Hypothalamus (tissue), 51 donors: ENCODE results near the gene DAB1.

ENCODE experiments used
- DNase-seq, 51 donors: peaks; one replicate each; lab custom pipeline; 2025; lab: John Stamatoyannopoulos, UW

Gene DAB1

GRCh38 chr1:57281324-57281723, 142.5 kb downstream of the DAB1 start:
- no peak for DNase-seq

DNA sequence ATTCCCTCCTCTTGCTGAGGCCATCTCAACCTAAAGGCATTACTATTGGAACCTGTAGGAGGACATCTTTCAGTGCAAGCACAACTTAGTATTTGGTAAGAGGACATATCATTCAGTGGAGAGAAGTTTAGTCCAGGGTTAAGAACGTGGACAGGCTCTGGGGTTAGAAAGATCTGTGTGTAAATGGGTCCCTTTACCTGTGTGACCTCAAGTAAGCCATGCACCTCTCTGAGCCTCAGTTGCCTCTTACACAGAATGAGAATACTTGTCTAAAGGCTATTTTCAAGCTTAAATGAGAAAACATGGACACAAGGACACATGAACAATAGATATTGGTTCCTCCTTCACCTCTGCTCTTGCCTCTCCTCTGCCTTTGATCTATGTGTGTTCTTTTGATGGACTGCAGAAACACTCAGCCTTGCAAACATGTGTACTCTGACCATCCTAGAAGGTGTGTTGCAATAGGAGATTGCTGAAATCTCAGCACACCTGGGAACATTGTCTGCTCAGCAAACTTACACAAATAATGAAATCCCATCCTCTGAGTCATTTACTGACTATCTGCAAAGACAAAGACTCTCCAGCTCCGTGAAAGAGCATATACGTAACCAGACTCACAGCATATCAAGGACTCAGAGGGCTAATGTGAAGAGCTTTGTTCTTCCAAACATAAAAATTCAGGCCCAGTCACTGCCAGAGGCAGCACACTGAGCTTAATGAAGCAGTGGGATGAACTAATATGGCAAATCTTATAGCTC, 143.8 kb downstream of the DAB1 start:
- DNase-seq: no peak

GRCh38 chr1:57278558-57278957, 145.3 kb downstream of the DAB1 start:
- DNase-seq: no peak

DNA sequence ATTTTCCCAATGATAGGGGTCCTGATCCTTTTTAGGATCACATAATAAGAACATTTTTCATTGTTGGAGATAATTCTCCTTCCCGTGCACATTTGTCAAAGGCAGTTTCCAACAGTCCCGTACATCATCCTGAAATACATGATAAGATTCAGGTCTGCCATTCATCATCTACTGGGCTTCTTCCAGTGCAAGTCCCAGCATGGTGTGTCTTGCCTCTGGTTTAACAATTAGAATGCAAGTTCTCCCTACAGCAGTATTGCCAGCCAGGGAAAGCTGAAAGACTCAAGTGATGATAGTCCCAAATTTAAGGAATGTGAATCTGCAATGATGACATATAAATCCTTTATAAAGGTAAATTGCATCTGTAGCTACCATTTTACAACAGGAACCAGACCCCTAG, 146.2 kb downstream of the DAB1 start:
- no peak for DNase-seq

DNA sequence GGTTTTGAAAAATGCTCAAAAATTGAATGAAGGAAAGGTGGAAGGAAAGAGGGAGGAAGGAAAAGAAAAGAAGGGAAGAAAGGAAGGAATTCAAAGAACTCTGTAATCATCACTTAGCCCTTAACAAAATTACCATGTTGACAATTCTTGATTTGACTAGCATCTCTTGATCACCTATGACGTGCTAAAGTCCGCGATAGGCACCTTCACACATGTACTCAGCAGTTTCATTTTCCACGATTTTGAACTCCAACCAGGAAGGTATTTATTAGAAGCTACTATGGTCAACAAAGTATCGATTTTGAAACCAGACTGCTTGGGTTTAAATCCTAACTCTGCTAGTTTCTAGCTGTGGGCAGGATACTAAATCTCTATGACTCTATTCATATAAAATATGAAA, 146.9 kb downstream of the DAB1 start:
- DNase-seq: no peak

DNA sequence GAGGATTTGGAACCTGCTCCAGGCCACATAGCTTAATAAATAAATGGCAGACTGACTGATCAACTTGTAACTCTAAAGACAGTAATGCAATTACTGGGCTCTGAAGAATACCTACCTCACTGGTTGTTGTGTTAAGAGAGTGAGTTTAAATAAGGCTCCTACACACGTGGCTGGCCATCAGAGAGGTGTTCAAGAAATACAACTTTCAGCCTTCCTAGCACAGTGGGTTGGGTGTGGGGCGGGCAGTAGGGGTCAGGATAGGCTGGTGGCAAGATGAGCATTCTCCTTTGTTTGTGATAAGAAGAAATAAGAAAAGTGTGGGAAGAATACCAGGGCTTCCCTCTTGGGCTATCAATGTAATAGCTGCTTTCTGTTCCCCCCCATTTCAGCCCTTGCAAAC, 151.3 kb downstream of the DAB1 start:
- DNase-seq: no peak

DNA sequence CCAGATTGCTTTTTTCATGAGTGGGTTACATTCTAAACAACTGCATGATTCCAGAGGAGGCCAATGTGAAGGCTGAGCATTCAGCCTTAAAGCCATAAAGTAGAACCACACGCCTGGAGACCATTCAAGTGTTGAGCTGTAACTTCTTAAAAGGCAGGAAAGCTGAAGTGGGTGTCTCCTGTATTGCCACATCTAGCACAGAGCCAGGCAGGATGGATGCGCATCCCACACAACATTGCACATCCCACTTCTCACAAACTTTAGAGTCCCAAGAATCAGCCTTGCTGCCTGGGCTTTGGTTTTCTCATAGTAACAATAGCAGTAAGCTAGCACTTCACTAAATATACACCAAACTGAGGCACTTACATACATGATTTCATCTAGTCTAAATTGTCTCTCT, 151.7 kb downstream of the DAB1 start:
- peak in 1 of 51 donors; percentile 36 for DNase-seq

DNA sequence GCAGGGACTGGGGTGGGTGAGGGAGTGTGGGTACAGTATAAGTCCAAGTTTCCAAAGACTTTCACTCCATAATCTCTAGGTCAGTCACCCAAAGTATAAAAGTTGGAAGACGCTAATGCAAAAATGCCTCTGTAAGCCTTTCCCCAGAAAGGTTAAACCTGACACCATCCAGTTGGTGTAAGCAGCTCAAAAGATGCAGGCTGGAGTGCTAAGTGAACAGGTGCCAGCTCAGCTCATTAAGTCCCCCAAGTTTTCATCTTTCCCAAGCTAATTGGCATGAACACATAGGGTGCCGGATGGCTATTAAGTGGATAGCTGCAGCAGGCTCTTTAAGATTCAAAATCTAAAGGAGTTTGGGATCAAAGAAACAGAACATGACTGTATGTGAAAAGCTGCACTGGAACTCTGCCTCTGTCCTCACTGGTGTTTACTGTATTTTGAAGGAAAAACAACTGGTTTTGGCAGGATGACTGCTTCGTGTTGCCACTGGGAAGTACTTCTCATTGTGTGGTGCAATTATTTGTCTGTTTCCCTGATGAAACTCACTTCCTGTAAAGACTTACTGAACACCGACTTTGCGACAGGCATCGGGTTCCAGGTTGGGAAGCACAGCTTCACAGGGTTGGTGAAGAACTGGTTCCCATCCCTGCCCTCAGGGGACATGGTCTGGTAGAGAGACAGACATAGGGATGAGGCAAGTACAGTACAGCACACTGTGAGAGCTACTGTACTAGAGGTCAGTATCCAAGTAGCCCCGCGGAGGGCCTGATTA, 152.7 kb downstream of the DAB1 start:
- no peak for DNase-seq

DNA sequence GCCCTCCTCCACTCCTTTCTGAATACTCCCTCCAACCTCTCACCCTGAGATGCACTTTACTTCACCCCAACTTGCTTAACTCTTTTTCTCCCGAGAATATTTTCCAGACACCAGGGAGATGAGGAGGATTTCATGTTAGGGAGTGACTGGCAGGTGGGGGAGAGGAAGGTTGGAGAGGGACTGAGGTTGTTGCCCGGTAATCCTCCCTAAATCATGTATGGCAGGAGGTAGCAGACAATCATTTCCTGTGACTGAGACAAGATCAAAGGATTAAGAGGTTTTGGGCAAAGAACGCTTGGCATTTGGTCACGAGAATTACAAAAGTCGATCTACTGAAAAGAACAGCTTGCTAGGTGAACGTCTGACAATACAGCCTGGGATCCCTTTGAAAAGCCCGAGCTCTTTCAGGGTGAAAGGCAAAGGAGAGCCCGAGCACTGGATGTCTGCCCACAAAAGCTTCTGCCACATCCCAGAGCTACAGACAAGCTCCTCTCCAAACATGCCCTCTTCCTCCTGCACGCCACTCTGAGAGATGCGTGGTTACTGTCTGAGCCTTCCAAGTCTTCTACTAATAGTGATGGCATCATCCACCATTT, 154.1 kb downstream of the DAB1 start:
- no peak for DNase-seq

DNA sequence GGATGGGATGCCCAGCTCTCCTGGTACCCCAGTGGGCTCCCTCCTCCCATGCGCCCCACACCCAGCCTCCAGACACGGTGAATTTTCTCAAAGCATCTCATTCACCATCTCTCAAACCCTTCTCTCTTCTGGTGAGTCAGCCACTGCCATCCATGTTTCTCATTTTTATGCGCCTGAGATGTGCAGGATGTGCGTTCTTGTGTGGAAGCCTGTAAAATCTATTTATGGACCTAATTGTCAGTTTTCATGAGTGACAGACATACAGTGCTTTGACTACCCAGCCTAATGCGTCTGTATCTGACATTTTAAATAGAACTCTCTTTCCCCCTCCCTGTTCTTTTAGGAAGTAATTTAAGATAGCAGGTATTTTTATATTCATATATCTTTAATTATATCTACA, 158.8 kb downstream of the DAB1 start:
- DNase-seq: no peak

GRCh38 chr1:57262472-57262871, 161.4 kb downstream of the DAB1 start:
- DNase-seq: no peak

DNA sequence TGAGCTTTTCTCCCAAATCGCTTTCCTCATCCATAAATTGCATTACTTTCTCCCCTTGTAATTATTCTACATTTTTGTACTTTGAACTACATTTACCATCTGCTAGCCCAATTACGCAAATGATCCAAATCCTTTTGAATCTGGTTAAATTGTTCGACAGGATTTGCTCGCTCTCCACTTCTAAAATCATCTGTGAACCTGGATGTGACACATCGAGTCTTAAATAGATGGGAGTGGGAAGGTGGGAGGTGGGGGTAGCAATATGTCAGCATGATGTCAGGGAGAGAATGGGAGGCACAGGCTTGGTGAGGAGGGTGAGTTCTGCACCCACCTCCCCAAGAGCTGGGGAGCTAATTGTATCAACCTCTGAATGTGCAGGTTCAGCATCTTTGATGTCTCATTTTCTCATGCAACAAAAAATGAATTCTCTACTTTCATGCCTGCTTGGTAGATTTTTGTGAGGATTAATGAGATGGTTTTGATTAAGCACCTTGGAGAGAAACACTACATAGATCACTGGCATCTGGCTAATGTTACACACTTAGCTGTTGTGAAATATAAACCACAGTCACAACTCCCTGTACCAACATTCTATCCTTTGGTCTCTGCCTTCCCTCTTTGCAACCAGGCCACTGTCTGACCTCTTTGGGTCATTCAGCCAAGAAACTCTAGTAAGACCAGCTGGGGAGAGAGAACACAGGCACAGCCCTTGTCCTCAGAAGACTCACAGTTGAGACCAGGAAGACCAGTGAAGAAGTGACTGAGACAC, 165.1 kb downstream of the DAB1 start:
- DNase-seq: peak in 1 of 51 donors; percentile 15

DNA sequence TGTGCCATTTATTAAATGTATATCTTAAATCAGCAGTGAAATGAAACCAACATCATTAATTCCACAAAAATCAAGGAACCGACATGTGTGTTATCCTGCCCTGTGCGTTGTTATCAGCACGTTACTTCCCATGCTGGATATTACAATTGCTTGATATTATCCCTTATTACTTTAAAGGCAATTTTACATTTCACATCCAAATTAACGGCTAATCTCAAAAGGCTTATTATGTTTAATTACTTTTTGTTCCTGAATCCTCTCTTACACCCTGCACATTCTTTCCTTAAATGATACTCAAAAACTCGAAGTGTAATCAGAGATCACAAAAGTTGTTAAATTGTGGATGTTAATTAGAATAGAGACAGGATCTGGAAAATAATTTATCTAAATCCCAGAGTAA, 167.9 kb downstream of the DAB1 start:
- DNase-seq: no peak

DNA sequence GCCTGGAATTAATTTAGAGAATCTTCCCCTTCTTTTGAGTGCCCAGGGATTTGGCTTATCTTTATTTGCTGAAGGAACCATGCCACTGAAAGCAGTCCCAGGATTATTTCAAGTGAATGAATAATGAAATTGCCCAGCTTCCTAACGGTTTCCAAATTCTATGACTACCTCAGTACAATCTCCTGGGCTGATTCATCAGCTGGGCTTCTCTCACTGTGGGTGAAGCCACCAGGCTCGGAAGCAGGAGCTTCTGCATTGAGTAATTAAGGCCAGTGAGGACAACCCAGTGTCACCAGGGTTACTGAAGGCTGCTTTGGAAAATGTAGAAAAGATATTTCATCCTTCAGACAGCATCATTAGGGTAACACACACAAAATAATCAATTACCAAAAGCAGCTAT, 169.8 kb downstream of the DAB1 start:
- peak in 4 of 51 donors; percentile 6 to 19 (median 14) for DNase-seq

GRCh38 chr1:57252597-57253294, 171.1 kb downstream of the DAB1 start:
- DNase-seq: no peak

- no peak for DNase-seq
These were observed 173.8 kb downstream of the DAB1 start for GRCh38 chr1:57250021-57250420.

DNA sequence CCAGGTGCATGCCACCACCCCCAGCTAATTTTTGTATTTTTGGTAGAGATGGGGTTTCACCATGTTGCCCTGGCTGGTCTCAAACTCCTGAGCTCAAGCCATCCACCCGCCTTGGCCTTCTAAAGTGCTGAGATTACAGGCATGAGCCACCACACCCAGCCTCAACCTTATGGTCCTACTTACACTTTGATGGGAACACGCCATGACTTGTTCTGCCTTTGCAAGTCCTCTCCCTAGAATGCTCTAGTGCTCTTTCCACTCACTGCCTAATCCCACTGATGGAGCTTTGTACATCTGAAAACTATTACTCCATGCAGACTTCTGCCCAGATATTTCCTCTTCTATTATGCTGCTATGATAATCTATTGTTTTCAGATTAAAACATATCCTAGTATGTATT, 174.3 kb downstream of the DAB1 start:
- no peak for DNase-seq

- DNase-seq: no peak
These were observed 175.0 kb downstream of the DAB1 start for GRCh38 chr1:57248830-57249229.

DNA sequence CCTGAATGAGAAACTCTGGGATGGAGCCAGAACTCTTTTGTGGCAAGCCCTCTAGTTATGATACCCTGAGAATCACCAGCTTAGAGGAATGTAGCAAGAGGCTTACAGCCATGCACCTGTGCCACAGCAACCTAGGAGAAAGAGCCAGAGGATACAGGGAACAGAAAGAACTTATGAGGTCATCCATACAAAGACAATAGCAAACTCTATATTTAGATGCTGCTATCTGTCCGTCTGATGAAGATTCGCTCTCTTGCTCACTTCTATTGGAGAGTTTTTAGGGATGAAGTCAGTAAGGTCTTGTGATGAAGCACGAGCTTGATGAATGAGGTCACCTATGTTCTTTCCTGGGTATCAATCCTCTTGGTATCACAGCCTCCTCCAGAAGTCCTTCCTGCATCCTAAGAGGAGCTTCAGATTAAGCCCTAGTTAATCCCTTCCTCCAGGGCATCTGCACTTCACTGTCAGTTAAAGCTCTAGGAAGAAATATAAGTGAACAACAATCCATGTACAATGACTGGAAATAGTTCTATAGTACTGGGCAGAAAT, 185.6 kb downstream of the DAB1 start:
- no peak for DNase-seq
